Fibroblast of pulmonary artery (primary cell): ENCODE measurements around the gene A1CF.

Experiments
- DNase-seq: peaks from one replicate; pipeline ENCODE4 v3.0.0-alpha.2; 2010; ENCODE audit warnings: low read depth
- H3K4me3 ChIP-seq: replicated peaks from 2 replicates; pipeline ENCODE4 v1.5.1; 2011; ENCODE audit warnings: low read depth, mild to moderate bottlenecking, control low read depth, low read length, moderate library complexity
- CTCF ChIP-seq: IDR thresholded peaks from 2 replicates; pipeline ENCODE4 v1.5.1; 2011; ENCODE audit warnings: mild to moderate bottlenecking, control low read depth, low read length, inconsistent platforms; ENCODE audit errors: missing control alignments

Gene A1CF

GRCh38 chr10:50809596-50809995 is 75.8 kb downstream of the A1CF start:
- H3K4me3 ChIP-seq: no peak overlapping the region
- DNase-seq: peak; percentile 4
- no peak for TF ChIP-seq CTCF

- H3K4me3 ChIP-seq: no peak overlapping the region
- no peak for TF ChIP-seq CTCF
- DNase-seq: peak; percentile 4
Observed at GRCh38 chr10:50807851-50808776, 77.3 kb downstream of the A1CF start.

GRCh38 chr10:50805981-50806622 is 79.3 kb downstream of the A1CF start:
- H3K4me3 ChIP-seq: no peak overlapping the region
- no peak for TF ChIP-seq CTCF
- DNase-seq: no peak

- no peak for DNase-seq
- TF ChIP-seq CTCF: no peak
- H3K4me3 ChIP-seq: no peak overlapping the region
Observed at GRCh38 chr10:50799595-50799994, 85.8 kb downstream of the A1CF start.

- no peak for TF ChIP-seq CTCF
- no peak for DNase-seq
- H3K4me3 ChIP-seq: no peak overlapping the region
Observed at GRCh38 chr10:50798297-50798696, 87.1 kb downstream of the A1CF start.

GRCh38 chr10:50796693-50797092 is 88.7 kb downstream of the A1CF start:
- no peak overlapping the region for H3K4me3 ChIP-seq
- TF ChIP-seq CTCF: no peak
- no peak for DNase-seq
